ENCODE measurements around the gene SEMA3D.
A peak's percentile ranks its signal among the peaks of the same experiment; 100 is the strongest.

SEMA3D gene

GRCh38 chr7:85167636-85168035 lies 19.2 kb downstream of the SEMA3D start:
- Histone ChIP-seq H3K4me1 (ENCODE audit: control insufficient read depth in 1 of 2, insufficient read depth in 2 of 2, low read length in 2 of 2) (no peaks in the 10 kb centered on the region), H3K27ac (ENCODE audit: low read depth, low read length) (no peak overlapping the region), H3K9ac (ENCODE audit: low read length) (no peak overlapping the region), H3K36me3 (ENCODE audit: control insufficient read depth in 1 of 2, insufficient read depth in 2 of 2, low read length in 2 of 2) (no peaks in the 10 kb centered on the region), H4K12ac (ENCODE audit: low read depth, low read length) (no peak overlapping the region), H3K14ac (ENCODE audit: low read length) (no peak overlapping the region), H3K27me3 (ENCODE audit: insufficient read depth, low read length) (no peaks in the 10 kb centered on the region), H2AK5ac (ENCODE audit: low read length) (no peak overlapping the region), H3K18ac (ENCODE audit: low read length) (no peak overlapping the region), H3K4ac (ENCODE audit: low read depth, low read length) (no peak overlapping the region), H4K8ac (ENCODE audit: low read depth, low read length) (no peak overlapping the region), H3K23ac (ENCODE audit: low read length) (no peak overlapping the region), H2BK120ac (ENCODE audit: insufficient read depth, low read length, poor library complexity) (no peak overlapping the region), H3K79me2 (ENCODE audit: control insufficient read depth, insufficient read depth, low read length, poor library complexity) (no peaks in the 10 kb centered on the region), H3K4me3 (ENCODE audit: low read depth, low read length) (no peak overlapping the region), H2BK12ac (ENCODE audit: low read length) (no peak overlapping the region), H3K9me3 (ENCODE audit: insufficient read depth, low read depth, low read length) (no peaks in the 10 kb centered on the region), H3K79me1 (ENCODE audit: low read length) (no peaks in the 10 kb centered on the region), H3K4me2 (ENCODE audit: low read length) (no peak overlapping the region), H4K91ac (ENCODE audit: low read depth, low read length) (no peak overlapping the region), H2BK5ac (ENCODE audit: low read depth, low read length, poor library complexity) (no peak overlapping the region), H2AFZ (ENCODE audit: insufficient read depth, low read length, poor library complexity) (no peak overlapping the region)
- no peak for DNase-seq
- no CpG with 5 or more reads among the region's 1 CpG for WGBS (ENCODE audit: extremely low coverage, insufficient coverage, insufficient read length)

GRCh38 chr7:85165263-85165662 lies 21.6 kb downstream of the SEMA3D start:
- no CpG with 5 or more reads among the region's 5 CpGs for WGBS (ENCODE audit: extremely low coverage, insufficient coverage, insufficient read length)
- DNase-seq = no peak

GRCh38 chr7:85164376-85164775 lies 22.5 kb downstream of the SEMA3D start:
- no CpG with 5 or more reads among the region's 1 CpG for WGBS (ENCODE audit: extremely low coverage, insufficient coverage, insufficient read length)
- H4K12ac ChIP-seq (ENCODE audit: low read depth, low read length) = no peak overlapping the region
- no peak overlapping the region for H3K27ac ChIP-seq (ENCODE audit: low read depth, low read length)
- H4K8ac ChIP-seq (ENCODE audit: low read depth, low read length) = no peak overlapping the region
- no peak overlapping the region for H2BK12ac ChIP-seq (ENCODE audit: low read length)
- DNase-seq = no peak
- no peak overlapping the region for H2BK120ac ChIP-seq (ENCODE audit: insufficient read depth, low read length, poor library complexity)
- no peaks in the 10 kb centered on the region for H3K36me3 ChIP-seq (ENCODE audit: control insufficient read depth in 1 of 2, insufficient read depth in 2 of 2, low read length in 2 of 2)
- H3K23ac ChIP-seq (ENCODE audit: low read length) = no peak overlapping the region
- no peak overlapping the region for H3K4me3 ChIP-seq (ENCODE audit: low read depth, low read length)
- H3K18ac ChIP-seq (ENCODE audit: low read length) = no peak overlapping the region
- H3K4ac ChIP-seq (ENCODE audit: low read depth, low read length) = no peak overlapping the region
- no peaks in the 10 kb centered on the region for H3K4me1 ChIP-seq (ENCODE audit: control insufficient read depth in 1 of 2, insufficient read depth in 2 of 2, low read length in 2 of 2)
- no peak overlapping the region for H2AK5ac ChIP-seq (ENCODE audit: low read length)
- no peak overlapping the region for H3K4me2 ChIP-seq (ENCODE audit: low read length)
- H3K79me1 ChIP-seq (ENCODE audit: low read length) = no peaks in the 10 kb centered on the region
- no peak overlapping the region for H2AFZ ChIP-seq (ENCODE audit: insufficient read depth, low read length, poor library complexity)
- H3K79me2 ChIP-seq (ENCODE audit: control insufficient read depth, insufficient read depth, low read length, poor library complexity) = no peaks in the 10 kb centered on the region
- no peaks in the 10 kb centered on the region for H3K27me3 ChIP-seq (ENCODE audit: insufficient read depth, low read length)
- H3K14ac ChIP-seq (ENCODE audit: low read length) = no peak overlapping the region
- H3K9me3 ChIP-seq (ENCODE audit: insufficient read depth, low read depth, low read length) = no peaks in the 10 kb centered on the region
- no peak overlapping the region for H2BK5ac ChIP-seq (ENCODE audit: low read depth, low read length, poor library complexity)
- no peak overlapping the region for H3K9ac ChIP-seq (ENCODE audit: low read length)
- no peak overlapping the region for H4K91ac ChIP-seq (ENCODE audit: low read depth, low read length)

More at GRCh38 chr7:85165263-85165662, 21.6 kb downstream of the SEMA3D start:
- Histone ChIP-seq H3K79me1 (ENCODE audit: low read length) (no peaks in the 10 kb centered on the region), H4K8ac (ENCODE audit: low read depth, low read length) (no peak overlapping the region), H4K12ac (ENCODE audit: low read depth, low read length) (no peak overlapping the region), H2BK12ac (ENCODE audit: low read length) (no peak overlapping the region), H3K27me3 (ENCODE audit: insufficient read depth, low read length) (no peaks in the 10 kb centered on the region), H3K9me3 (ENCODE audit: insufficient read depth, low read depth, low read length) (no peaks in the 10 kb centered on the region), H3K23ac (ENCODE audit: low read length) (no peak overlapping the region), H3K4me1 (ENCODE audit: control insufficient read depth in 1 of 2, insufficient read depth in 2 of 2, low read length in 2 of 2) (no peaks in the 10 kb centered on the region), H3K9ac (ENCODE audit: low read length) (no peak overlapping the region), H2BK5ac (ENCODE audit: low read depth, low read length, poor library complexity) (no peak overlapping the region), H2AK5ac (ENCODE audit: low read length) (no peak overlapping the region), H3K79me2 (ENCODE audit: control insufficient read depth, insufficient read depth, low read length, poor library complexity) (no peaks in the 10 kb centered on the region), H3K4me3 (ENCODE audit: low read depth, low read length) (no peak overlapping the region), H3K4me2 (ENCODE audit: low read length) (no peak overlapping the region), H4K91ac (ENCODE audit: low read depth, low read length) (no peak overlapping the region), H3K14ac (ENCODE audit: low read length) (no peak overlapping the region), H2AFZ (ENCODE audit: insufficient read depth, low read length, poor library complexity) (no peak overlapping the region), H3K27ac (ENCODE audit: low read depth, low read length) (no peak overlapping the region), H2BK120ac (ENCODE audit: insufficient read depth, low read length, poor library complexity) (no peak overlapping the region), H3K36me3 (ENCODE audit: control insufficient read depth in 1 of 2, insufficient read depth in 2 of 2, low read length in 2 of 2) (no peaks in the 10 kb centered on the region), H3K4ac (ENCODE audit: low read depth, low read length) (no peak overlapping the region), H3K18ac (ENCODE audit: low read length) (no peak overlapping the region)

GRCh38 chr7:85162721-85163120 lies 24.1 kb downstream of the SEMA3D start:
- H3K79me2 ChIP-seq (ENCODE audit: control insufficient read depth, insufficient read depth, low read length, poor library complexity) = no peaks in the 10 kb centered on the region
- no peak overlapping the region for H3K4me3 ChIP-seq (ENCODE audit: low read depth, low read length)
- no peaks in the 10 kb centered on the region for H3K27me3 ChIP-seq (ENCODE audit: insufficient read depth, low read length)
- H3K36me3 ChIP-seq (ENCODE audit: control insufficient read depth in 1 of 2, insufficient read depth in 2 of 2, low read length in 2 of 2) = no peaks in the 10 kb centered on the region
- no peak overlapping the region for H4K12ac ChIP-seq (ENCODE audit: low read depth, low read length)
- no peak overlapping the region for H4K8ac ChIP-seq (ENCODE audit: low read depth, low read length)
- no peak for DNase-seq
- H3K9ac ChIP-seq (ENCODE audit: low read length) = no peak overlapping the region
- no peak overlapping the region for H2BK12ac ChIP-seq (ENCODE audit: low read length)
- no peak overlapping the region for H3K27ac ChIP-seq (ENCODE audit: low read depth, low read length)
- H3K23ac ChIP-seq (ENCODE audit: low read length) = peak overlapping the region; percentile 62
- no peak overlapping the region for H2AK5ac ChIP-seq (ENCODE audit: low read length)
- H3K9me3 ChIP-seq (ENCODE audit: insufficient read depth, low read depth, low read length) = no peaks in the 10 kb centered on the region
- no peak overlapping the region for H4K91ac ChIP-seq (ENCODE audit: low read depth, low read length)
- H3K14ac ChIP-seq (ENCODE audit: low read length) = no peak overlapping the region
- WGBS (ENCODE audit: extremely low coverage, insufficient coverage, insufficient read length) = no CpG with 5 or more reads among the region's 4 CpGs
- H3K79me1 ChIP-seq (ENCODE audit: low read length) = no peaks in the 10 kb centered on the region
- no peak overlapping the region for H3K4ac ChIP-seq (ENCODE audit: low read depth, low read length)
- no peak overlapping the region for H2BK5ac ChIP-seq (ENCODE audit: low read depth, low read length, poor library complexity)
- H2AFZ ChIP-seq (ENCODE audit: insufficient read depth, low read length, poor library complexity) = no peak overlapping the region
- H3K18ac ChIP-seq (ENCODE audit: low read length) = no peak overlapping the region
- H2BK120ac ChIP-seq (ENCODE audit: insufficient read depth, low read length, poor library complexity) = no peak overlapping the region
- no peak overlapping the region for H3K4me2 ChIP-seq (ENCODE audit: low read length)
- no peaks in the 10 kb centered on the region for H3K4me1 ChIP-seq (ENCODE audit: control insufficient read depth in 1 of 2, insufficient read depth in 2 of 2, low read length in 2 of 2)

All from trophoblast cell (in vitro differentiated cells and primary cell).